MG63 (cell line): ENCODE data around the gene MARCKS. TPM values are rescaled to one million over a fixed set of nuclear protein-coding genes. Genes with fewer than 3 reads are reported as not detected.
"Not testable (repeated sequence)": the region's sequence is repeated elsewhere in the genome, so short reads cannot be mapped to it uniquely, and the experiment has no call there.

Experiments used
- DNase-seq: peaks from one replicate; pipeline ENCODE4 v3.0.0-alpha.2; 2020
- H3K27me3 ChIP-seq: fragments of 250-450 bp; sonication (Bioruptor Pico); 2 replicates; pipeline ENCODE4 v1.5.1; 2020; ENCODE audit warnings: mild to moderate bottlenecking, moderate library complexity
- H3K36me3 ChIP-seq: fragments of 250-450 bp; sonication (Bioruptor Pico); 2 replicates; pipeline ENCODE4 v1.5.1; 2020; ENCODE audit warnings: mild to moderate bottlenecking, moderate library complexity
- H3K4me3 ChIP-seq: fragments of 250-450 bp; sonication (Bioruptor Pico); 2 replicates; pipeline ENCODE4 v1.5.1; 2020; ENCODE audit warnings: mild to moderate bottlenecking, moderate library complexity
- H3K9me3 ChIP-seq: fragments of 250-450 bp; sonication (Bioruptor Pico); 2 replicates; pipeline ENCODE4 v1.5.1; 2020; ENCODE audit warnings: mild to moderate bottlenecking, moderate library complexity
- total RNA-seq: library from RNA; depleted of rRNA; stranded (reverse); fragments of >200 nt; shearing (Covaris generic); gene quantifications from 2 replicates; pipeline ENCODE4 v1.2.3, GENCODE V29; 2014; ENCODE audit warnings: low replicate concordance; rRNA removed

MARCKS gene
- total RNA-seq, 1 experiment from 2014 or later = 70.3 TPM

- no peaks in the 10 kb centered on the region for H3K27me3 ChIP-seq
- no peak overlapping the region for H3K4me3 ChIP-seq
- peak; percentile 26 for DNase-seq
Measured at GRCh38 chr6:113901482-113901881, 44.3 kb downstream of the MARCKS start.

GRCh38 chr6:113903666-113904330 is 46.7 kb downstream of the MARCKS start:
- H3K9me3 ChIP-seq = no peaks in the 10 kb centered on the region
- DNase-seq = peak; percentile 6
- no peak overlapping the region for H3K4me3 ChIP-seq
- no peaks in the 10 kb centered on the region for H3K36me3 ChIP-seq
- no peaks in the 10 kb centered on the region for H3K27me3 ChIP-seq

More at GRCh38 chr6:113901482-113901881, 44.3 kb downstream of the MARCKS start:
- H3K36me3 ChIP-seq = no peaks in the 10 kb centered on the region
- H3K9me3 ChIP-seq = no peaks in the 10 kb centered on the region

GRCh38 chr6:113907102-113907815 is 50.1 kb downstream of the MARCKS start:
- no peak for DNase-seq
- Histone ChIP-seq H3K9me3 (no peaks in the 10 kb centered on the region), H3K27me3 (no peaks in the 10 kb centered on the region), H3K36me3 (no peaks in the 10 kb centered on the region), H3K4me3 (no peak overlapping the region)

- H3K9me3 ChIP-seq = no peaks in the 10 kb centered on the region
- H3K4me3 ChIP-seq = no peak overlapping the region
- DNase-seq = no peak
- H3K36me3 ChIP-seq = no peaks in the 10 kb centered on the region
- H3K27me3 ChIP-seq = no peaks in the 10 kb centered on the region
Measured at GRCh38 chr6:113908801-113909200, 51.7 kb downstream of the MARCKS start.

- H3K4me3 ChIP-seq = no peak overlapping the region
- H3K27me3 ChIP-seq = no peaks in the 10 kb centered on the region
- no peaks in the 10 kb centered on the region for H3K9me3 ChIP-seq
- no peaks in the 10 kb centered on the region for H3K36me3 ChIP-seq
- no peak for DNase-seq
Measured at GRCh38 chr6:113909224-113909856, 52.2 kb downstream of the MARCKS start.

- not testable (repeated sequence) for H3K27me3 ChIP-seq, DNase-seq, H3K4me3 ChIP-seq, H3K9me3 ChIP-seq, H3K36me3 ChIP-seq
Measured at GRCh38 chr6:113910285-113910684, 53.1 kb downstream of the MARCKS start.

Other genes starting within 250 kb of the MARCKS start
- gene HDAC2, start 113.8 kb downstream of the MARCKS start, total RNA-seq = 163 and 407 TPM in 2 replicates